ENCODE results near the gene ELAVL1. TPM values are rescaled to one million over a fixed set of nuclear protein-coding genes. Genes with fewer than 3 reads are reported as not detected.

The ELAVL1 gene
- total and polyA plus RNA-seq, 2 experiments from 2014 or later, result 81.6 to 143 TPM

DNA sequence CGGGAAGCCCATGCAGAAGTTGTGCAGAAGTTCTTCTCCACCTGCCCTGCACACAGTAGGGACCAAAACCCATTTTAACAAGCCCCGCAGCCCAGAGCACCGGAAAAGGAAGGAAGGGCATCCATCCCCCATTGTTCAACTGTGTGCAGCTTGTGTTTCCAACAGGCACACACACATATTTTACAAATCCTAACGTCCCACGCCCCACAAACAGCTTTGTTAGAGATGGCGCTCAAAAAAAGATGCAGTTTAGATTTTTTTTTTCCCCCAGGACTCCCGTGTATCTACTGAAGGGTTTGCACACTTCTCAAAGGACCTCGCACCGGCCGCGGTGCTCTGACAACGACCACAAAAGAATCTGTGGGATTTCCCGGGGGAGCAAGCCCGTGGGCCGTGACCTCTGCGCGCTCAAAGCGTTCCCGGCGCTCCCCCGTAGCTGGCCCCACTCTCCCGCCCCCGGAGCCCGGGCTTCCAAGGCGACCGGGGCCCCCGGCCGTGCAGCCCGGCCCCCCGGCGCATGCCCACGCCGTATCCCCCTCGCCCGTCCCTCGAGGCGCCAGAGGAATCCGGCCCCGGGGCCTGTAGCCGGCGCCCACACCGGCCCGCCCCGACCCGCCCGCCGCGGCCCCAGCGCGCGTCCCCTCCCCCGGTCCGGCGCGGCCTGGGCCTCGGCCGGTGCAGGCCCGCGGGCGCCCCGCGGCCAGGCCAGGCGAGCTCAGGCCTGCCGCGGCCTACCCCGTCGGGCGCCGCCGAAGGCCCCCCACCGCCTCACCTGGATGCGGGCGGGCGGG lies 523 bp downstream of the ELAVL1 start (continued):
- TF ChIP-seq ZNF331 (CRISPR knock-in tag; IDR thresholded peaks at IDR 0.05; ENCODE audit: low read depth), result no peak
- no peak for TF ChIP-seq REST (IDR thresholded peaks at IDR 0.05; ENCODE audit: unreplicated experiment)
- TF ChIP-seq ETS1 (IDR thresholded peaks at IDR 0.05), result no peak
- no peak for TF ChIP-seq JUNB (IDR thresholded peaks at IDR 0.05; ENCODE audit: unreplicated experiment)

- H3K4me3 ChIP-seq, result peak overlapping the region; percentile 90
- H3K9me2 ChIP-seq (ENCODE audit: insufficient read depth), result no peaks in the 10 kb centered on the region
- no peak for TF ChIP-seq ZNF462 (CRISPR knock-in tag; IDR thresholded peaks at IDR 0.05)
- no peak for TF ChIP-seq ETS1 (IDR thresholded peaks at IDR 0.05)
- no peak for TF ChIP-seq STAT1 (IDR thresholded peaks at IDR 0.05; ENCODE audit: unreplicated experiment)
- no peak for TF ChIP-seq ZNF331 (CRISPR knock-in tag; IDR thresholded peaks at IDR 0.05; ENCODE audit: low read depth)
- no peak for TF ChIP-seq EZH2phosphoT487 (IDR thresholded peaks at IDR 0.05; ENCODE audit: unreplicated experiment)
- H3K36me3 Mint-ChIP-seq (ENCODE audit: low read depth), result peaks cover 30% of the 10 kb centered on the region
- peaks cover 20% of the 10 kb centered on the region for H3F3A ChIP-seq (replicated peaks; ENCODE audit: low read depth)
- peak overlapping the region; percentile 72 for H3K27ac ChIP-seq (ENCODE audit: low read depth)
- no peaks in the 10 kb centered on the region; the same call in 2 of the 3 replicates for H3K9me3 Mint-ChIP-seq
- H2AFZ ChIP-seq, result no peak overlapping the region
- H4K20me1 ChIP-seq (replicated peaks; ENCODE audit: insufficient read depth), result peaks cover 50% of the 10 kb centered on the region
- peak overlapping the region; percentile 99 for H3K4me3 Mint-ChIP-seq
- H3K4me1 Mint-ChIP-seq, result peaks cover 35% of the 10 kb centered on the region
- H3K27me3 ChIP-seq (ENCODE audit: insufficient read depth), result no peaks in the 10 kb centered on the region
- no peak for ATAC-seq
- no peak for DNase-seq (ENCODE audit: low spot score)
- peak overlapping the region; percentile 94; the same call in 1 of the 2 replicates for H3K27ac Mint-ChIP-seq
- peaks cover 64% of the 10 kb centered on the region for H3K79me2 ChIP-seq (replicated peaks; ENCODE audit: insufficient read depth)
- peak overlapping the region; percentile 99 for H3K4me2 ChIP-seq
- peaks cover 20% of the 10 kb centered on the region for H3K4me1 ChIP-seq (ENCODE audit: insufficient read depth)
- no peaks in the 10 kb centered on the region for H3K36me3 ChIP-seq (ENCODE audit: insufficient read depth)
- peaks cover 17% of the 10 kb centered on the region for H3K27me3 Mint-ChIP-seq (ENCODE audit: insufficient read depth, low read depth, poor library complexity)
These were observed 1.4 kb downstream of the ELAVL1 start for GRCh38 chr19:8004001-8004400.
